Amygdala (tissue), 56 donors: ENCODE measurements around the gene CDK19.
"Not testable (repeated sequence)": the region's sequence is repeated elsewhere in the genome, so short reads cannot be mapped to it uniquely, and the experiment has no call there.

Source experiments
- DNase-seq, 56 donors: peaks; one replicate each; lab custom pipeline; 2025; lab: John Stamatoyannopoulos, UW

Gene CDK19

GRCh38 chr6:110761371-110761770, 53.9 kb downstream of the CDK19 start:
- DNase-seq = no peak

- DNase-seq = no peak
These were observed 54.7 kb downstream of the CDK19 start for GRCh38 chr6:110760589-110760988.

DNA sequence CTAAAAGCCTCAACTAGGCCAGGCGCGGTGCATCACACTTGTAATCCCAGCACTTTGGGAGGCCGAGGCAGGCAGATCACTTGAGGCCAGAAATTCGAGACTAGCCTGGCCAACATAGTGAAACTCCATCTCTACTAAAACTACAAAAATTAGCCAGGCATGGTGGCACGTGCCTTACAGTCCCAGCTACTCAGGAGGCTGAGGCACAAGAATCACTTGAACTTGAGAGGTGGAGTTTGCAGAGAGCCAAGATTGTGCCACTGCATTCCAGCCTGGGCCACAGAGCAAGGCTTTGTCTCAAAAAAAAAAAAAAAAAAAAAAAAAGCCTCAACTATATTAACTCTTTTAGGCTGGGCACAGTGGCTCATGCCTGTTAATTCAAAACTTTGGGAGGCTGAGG, 55.2 kb downstream of the CDK19 start:
- DNase-seq = not testable (repeated sequence)

DNA sequence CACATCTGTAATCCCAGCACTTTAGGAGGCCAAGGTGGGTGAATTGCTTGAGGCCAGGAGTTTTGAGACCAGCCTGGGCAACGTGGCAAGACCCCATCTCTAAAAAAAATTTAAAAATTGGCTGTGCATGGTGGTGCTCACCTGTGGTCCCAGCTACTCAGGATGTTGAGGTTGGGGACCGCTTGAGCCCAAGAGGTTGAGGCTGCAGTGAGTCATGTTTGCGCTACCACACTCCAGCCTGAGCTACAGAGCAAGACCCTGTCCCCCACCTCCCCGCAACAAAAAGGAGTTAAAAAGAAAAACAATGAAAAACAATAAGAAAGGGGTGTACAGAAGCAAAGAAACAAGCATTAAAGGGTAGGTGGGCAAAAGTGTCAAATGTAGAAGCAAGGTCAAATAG, 57.3 kb downstream of the CDK19 start:
- DNase-seq = no peak

GRCh38 chr6:110756817-110757216, 58.5 kb downstream of the CDK19 start:
- DNase-seq = no peak

DNA sequence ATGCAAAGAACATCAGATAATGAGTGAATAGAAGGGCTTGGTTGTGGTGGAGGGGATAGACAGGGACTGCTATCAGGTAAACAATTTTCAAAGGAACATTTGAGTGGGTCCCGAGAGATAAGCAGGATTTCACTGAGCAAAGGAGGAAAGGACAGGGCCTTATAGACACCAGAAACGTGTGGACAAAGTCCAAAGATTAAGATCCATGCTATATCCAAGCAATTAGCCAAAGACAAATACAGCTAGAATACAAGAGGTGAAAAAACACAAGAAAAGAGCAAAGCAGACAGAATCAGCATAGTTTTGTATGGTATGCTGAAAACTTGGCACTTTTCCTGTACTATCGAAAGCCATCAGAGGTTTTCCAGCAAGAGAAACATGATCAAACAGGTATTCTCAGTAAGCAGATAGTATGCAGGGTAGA, 59.8 kb downstream of the CDK19 start:
- DNase-seq = no peak

DNA sequence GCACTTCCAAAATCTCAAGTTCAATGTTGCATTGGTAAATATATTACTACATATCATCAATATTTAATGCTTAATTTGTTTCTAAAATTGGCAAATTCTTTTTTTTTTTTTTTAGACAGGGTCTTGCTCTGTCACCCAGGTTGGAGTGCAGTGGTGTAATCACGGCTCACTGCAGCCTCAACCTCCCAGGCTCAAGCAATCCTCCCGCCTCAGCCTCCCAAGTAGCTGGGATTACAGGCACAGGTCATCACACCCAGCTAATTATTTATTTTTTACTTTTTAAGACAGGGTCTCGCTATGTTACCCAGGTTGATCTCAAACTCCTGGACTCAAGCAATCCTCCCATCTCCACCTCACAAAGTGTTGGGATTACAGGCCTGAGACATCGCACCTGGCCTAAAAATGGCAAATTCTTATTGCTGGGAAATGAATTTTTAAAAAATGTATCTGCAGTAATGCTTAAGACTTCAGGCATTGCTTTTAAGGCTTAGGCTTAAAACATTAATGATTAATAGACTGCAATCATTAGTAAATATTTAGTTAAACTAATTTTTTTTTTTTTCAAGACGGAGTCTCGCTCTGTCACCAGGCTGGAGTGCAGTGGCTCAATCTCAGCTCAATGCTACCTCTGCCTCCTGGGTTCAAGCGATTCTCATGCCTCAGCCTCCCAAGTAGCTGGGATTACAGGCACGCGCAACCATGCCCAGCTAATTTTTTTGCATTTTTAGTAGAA, 61.2 kb downstream of the CDK19 start:
- DNase-seq = not testable (repeated sequence)

GRCh38 chr6:110748453-110748852, 66.8 kb downstream of the CDK19 start:
- DNase-seq = no peak

- DNase-seq = no peak
These were observed 68.6 kb downstream of the CDK19 start for GRCh38 chr6:110746680-110747079.

DNA sequence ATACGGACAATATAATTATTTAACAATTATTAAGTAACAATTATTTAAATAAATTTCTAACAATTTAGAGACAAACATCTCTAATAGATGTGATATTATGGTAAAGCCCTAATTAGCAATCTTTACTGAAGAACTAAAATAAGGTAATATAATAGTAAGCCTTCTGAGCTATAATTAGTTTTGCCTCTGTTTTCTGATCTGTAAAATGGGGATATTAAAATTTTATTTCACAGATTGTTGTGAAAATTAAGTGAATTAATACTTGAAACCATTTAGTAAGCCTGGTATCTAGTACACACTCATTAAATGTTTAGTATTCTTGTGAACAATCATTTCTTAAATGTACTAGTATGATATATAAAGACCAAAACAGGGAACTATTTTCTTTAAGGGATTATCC, 70.3 kb downstream of the CDK19 start:
- DNase-seq = no peak

DNA sequence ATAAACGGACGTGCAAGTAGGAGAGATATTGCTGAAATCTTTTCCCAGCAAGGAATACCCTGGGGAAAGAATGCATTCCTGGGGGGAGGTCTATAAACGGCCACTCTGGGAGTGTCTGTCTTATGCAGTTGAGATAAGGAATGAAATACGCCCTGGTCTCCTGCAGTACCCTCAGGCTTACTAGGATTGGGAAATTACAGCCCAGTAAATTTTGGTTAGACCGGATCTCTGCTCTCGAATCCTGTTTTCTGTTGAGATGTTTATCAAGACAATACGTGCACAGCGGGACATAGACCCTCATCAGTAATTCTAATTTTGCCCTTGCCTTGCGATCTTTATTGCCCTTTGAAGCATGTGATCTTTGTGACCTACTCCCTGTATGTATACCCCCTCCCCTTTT, 72.7 kb downstream of the CDK19 start:
- not testable (repeated sequence) for DNase-seq

DNA sequence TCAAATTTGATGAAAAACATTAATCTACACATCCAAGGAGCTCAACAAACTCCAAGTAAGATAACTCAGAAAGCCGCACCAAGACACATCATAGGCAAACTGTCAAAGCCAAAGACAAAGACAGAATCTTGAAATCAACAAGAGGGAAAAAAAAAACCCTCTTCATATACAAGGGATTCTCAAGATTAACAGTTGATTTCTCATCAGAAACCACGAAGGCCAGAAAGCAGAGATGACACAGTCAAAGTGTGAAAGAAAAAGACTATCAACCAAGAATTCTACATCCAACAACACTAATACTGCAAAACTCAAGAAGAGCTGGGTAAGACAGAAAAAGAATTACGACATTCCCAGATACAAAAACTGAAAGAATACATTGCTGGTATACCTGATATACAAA, 73.8 kb downstream of the CDK19 start:
- no peak for DNase-seq

DNA sequence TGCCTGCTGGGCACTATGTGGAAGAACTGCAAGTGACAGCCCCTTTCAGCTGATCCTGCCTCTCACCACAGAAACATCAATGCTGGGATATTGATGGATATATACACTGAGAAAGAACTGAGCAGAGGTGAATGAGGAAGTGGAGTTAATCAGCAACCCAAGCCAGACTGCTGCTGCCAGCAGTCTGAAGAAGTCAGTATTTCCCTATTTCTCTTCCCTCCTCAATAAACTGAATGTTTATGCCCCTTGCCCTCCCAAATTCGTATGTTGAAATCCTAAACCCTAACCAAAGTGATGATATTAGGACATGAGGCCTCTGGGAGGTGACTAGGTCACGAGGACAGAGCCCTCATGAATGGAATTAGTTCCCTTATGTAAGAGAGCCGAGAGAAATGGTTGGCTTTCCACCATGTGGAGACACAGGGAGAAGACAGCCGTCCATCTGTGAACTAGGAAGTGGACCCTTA, 76.3 kb downstream of the CDK19 start:
- peak in 1 of 56 donors; percentile 20 for DNase-seq

GRCh38 chr6:110735666-110736065, 79.6 kb downstream of the CDK19 start:
- DNase-seq = no peak

DNA sequence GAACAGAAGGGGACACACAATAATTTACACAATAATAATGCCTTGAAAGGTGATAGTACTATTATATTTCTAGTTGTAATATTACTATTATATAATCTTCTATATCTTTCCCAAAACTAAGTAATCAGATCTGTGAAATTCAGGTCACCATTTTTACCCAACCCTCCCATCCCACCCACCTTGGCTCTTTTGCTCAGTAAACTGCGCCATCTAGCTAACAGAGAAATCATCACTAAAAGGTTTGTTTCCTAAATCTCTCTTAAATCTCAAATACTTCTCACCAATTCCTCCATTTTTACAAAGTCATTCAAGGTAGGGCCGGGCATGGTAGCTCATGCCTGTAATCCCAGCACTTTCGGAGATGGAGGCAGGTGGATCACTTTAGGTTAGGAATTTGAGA, 83.4 kb downstream of the CDK19 start:
- DNase-seq = no peak

GRCh38 chr6:110731196-110731595, 84.1 kb downstream of the CDK19 start:
- no peak for DNase-seq

- peak in 2 of 56 donors; percentile 6 to 15 for DNase-seq
These were observed 86.8 kb downstream of the CDK19 start for GRCh38 chr6:110728501-110728900.

DNA sequence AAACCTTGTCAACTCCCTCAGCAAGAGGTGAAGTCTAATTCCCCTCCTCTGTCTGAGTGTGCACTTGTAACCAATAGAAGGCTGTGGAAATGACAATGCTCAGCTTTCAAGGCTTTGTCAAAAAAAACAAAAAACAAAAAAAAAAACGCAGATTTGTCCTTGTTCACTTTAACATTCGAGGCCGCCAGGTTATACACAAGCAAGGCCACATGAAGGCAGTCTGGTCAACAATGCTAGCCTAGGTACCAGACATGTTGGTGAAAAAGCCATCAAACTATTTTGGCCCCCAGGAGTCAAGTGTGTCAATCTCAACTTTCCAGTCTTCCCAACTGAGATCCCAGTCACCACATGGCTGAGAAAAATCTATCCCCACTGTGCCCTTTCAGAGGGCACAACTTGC, 92.3 kb downstream of the CDK19 start:
- no peak for DNase-seq

DNA sequence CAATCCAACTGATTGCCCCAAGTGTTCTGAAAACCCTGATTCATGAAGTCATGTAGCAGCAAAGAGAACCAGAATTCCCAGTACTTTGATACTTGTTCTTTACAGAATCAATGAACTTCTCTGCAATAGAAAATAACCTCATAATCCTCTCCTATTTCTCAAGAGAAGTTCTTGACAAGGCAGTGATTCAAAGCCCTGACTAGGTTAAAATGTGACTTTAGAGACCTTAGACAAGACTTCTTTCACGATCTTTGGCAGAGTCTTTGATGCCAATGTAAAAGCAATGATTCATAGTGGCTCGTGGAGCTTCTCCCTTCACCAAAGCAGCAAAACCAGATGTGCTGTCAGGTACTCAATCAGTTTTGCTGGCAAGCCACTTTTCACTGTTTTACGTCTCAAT, 95.2 kb downstream of the CDK19 start:
- no peak for DNase-seq

DNA sequence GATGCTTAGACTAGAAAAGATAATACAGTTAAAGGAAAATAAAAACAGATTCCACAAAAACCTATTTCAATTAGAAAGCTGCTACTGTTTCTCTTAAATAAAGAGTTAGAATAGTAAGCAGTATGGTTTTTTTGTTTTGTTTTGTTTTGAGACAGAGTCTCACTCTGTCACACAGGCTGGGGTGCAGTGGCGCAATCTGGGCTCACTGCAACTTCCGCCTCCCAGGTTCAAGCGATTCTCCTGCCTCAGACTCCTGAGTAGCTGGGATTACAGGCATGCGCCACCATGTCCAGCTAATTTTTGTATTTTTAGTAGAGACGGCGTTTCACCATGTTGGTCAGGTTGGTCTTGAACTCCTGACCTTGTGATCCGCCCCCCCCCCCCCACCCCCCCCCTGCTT, 95.7 kb downstream of the CDK19 start:
- not testable (repeated sequence) for DNase-seq

DNA sequence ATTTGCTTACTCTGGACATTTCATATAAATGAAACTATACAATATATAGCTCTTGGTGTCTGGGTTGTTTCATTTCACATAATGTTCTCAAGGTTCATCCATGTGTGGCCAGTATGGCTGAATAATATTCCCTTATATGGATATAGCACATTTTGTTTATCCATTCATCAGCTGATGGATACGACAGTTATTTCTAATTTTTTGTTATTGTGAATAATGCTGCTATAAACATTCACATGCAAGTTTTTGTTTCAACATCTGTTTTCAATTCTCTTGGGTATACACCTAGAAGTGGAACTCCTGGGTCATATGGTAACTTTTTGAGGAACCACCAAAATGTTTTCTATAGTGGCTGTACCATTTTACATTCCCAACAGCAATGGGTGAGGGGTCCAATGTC, 101.1 kb downstream of the CDK19 start:
- no peak for DNase-seq

DNA sequence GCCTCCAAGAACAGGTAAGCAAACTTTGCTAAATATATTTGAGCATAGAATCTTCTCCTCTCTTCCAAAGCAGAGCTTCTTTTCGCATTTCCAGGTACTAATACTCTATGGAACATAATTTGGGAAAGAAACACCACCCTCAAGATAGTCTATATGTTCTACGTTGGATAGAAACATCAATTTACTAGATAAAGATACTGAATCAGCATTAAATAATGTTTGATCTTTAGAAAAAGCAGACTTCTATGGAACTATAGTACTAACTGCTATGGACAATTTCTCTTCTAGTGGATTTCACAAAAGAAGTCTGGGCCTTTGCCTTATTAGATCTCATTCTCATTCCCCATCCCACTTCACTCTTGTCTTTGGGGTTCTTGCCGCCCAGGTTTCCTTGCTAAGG, 103.0 kb downstream of the CDK19 start:
- DNase-seq = no peak

- DNase-seq = no peak
These were observed 105.2 kb downstream of the CDK19 start for GRCh38 chr6:110710115-110710514.
